Measurements from ENCODE around the gene LRP1-AS.

The LRP1-AS gene

DNA sequence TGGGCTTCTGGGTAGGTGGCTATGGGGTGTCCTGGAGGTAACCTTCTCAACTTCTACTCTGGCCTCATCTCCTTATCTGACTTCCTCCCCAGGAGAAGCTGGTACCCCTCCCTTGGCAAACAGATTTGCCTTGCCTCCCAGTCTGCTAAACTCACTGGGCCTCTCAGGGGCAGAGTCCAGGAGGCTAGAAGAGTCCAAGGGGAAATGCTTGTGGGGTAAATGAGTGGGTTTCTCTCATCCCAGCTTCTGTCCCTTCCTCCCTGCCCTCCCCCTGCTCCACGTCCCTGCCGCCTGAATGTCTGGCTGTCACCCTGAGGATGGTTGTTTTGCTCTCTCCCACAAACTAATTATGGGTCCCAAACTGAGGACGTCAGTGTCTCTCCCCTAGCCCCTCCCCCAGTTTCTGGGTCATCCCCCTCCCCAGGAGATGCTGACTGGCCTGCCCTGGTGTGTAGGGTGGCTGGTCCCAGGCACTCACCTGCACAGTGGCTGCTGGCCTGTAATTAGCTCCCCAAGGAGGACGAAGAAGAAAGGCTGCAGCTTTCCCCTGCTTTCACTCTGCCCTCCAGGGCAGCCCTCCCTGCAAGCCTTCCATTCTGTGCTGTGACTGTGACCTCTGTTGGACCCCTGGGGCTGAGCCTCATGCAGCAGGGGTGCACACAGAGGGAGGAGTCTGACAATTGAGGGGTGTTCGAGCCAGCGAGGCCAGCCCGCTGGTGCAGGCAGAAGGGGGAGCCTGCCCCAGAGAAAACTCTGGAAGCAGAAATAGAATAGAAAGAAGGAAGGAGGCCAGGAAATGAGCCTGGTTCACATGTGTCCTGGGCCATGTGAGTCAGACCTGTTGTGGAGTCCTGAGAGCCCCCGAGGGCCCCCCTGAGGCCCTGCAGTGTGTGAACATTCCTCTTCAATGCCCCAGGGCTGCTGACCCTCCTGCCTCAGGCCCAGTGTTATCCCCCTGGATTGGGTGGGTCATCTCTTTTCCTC is at the start of gene LRP1-AS:
TSS of gene LRP1-AS (minus strand) at position 659 of the 984 bp plus-strand sequence.
- no peak within 1 kb of the TSS for H2AFZ ChIP-seq (ENCODE audit: low read depth, low read length)
- no peaks in the 10 kb centered on the region for H3K4me1 ChIP-seq (ENCODE audit: insufficient read depth, low read length)
- no peak within 1 kb of the TSS for H3K27ac ChIP-seq (ENCODE audit: low read length)
- H3K27me3 ChIP-seq (ENCODE audit: insufficient read depth, low read length, poor library complexity), result no peaks in the 10 kb centered on the region
- ATAC-seq (ENCODE audit: insufficient read depth, low read depth) (no peak), DNase-seq (no peak)
- no peaks in the 10 kb centered on the region for H3K9me3 ChIP-seq (ENCODE audit: insufficient read depth, low read length, severe bottlenecking)
- TF ChIP-seq EZH2 (IDR thresholded peaks at IDR 0.05; ENCODE audit: borderline replicate concordance, low read depth, low read length, severe bottlenecking) (no peak), CTCF (IDR thresholded peaks at IDR 0.05; ENCODE audit: borderline replicate concordance, extremely low read depth, low read length, poor library complexity, severe bottlenecking) (no peak)
- no peak within 1 kb of the TSS for H3K9ac ChIP-seq (ENCODE audit: low read depth, low read length)
- H4K20me1 ChIP-seq (ENCODE audit: insufficient read depth, low read length), result no peaks in the 10 kb centered on the region
- H3K79me2 ChIP-seq (ENCODE audit: insufficient read depth, low read length), result no peaks in the 10 kb centered on the region
- H3K4me2 ChIP-seq (ENCODE audit: insufficient read depth, low read length), result no peak within 1 kb of the TSS
- H3K36me3 ChIP-seq (ENCODE audit: insufficient read depth, low read length), result no peaks in the 10 kb centered on the region
- H3K4me3 ChIP-seq (ENCODE audit: low read depth in 1 of 2, low read length in 2 of 2), result no peak within 1 kb of the TSS

GRCh38 chr12:57196956-57197355 is 49.5 kb upstream of the LRP1-AS start:
- H3K9ac ChIP-seq (ENCODE audit: low read depth, low read length), result no peak overlapping the region
- no peak overlapping the region for H3K4me3 ChIP-seq (ENCODE audit: low read depth in 1 of 2, low read length in 2 of 2)
- DNase-seq, result no peak
- H3K27me3 ChIP-seq (ENCODE audit: insufficient read depth, low read length, poor library complexity), result no peaks in the 10 kb centered on the region
- H4K20me1 ChIP-seq (ENCODE audit: insufficient read depth, low read length), result no peaks in the 10 kb centered on the region; the same call in 1 of the 2 replicates
- TF ChIP-seq CTCF (IDR thresholded peaks at IDR 0.05; ENCODE audit: borderline replicate concordance, extremely low read depth, low read length, poor library complexity, severe bottlenecking) (no peak), EZH2 (IDR thresholded peaks at IDR 0.05; ENCODE audit: borderline replicate concordance, low read depth, low read length, severe bottlenecking) (no peak)
- no peaks in the 10 kb centered on the region for H3K9me3 ChIP-seq (ENCODE audit: insufficient read depth, low read length, severe bottlenecking)
- no peak for ATAC-seq (ENCODE audit: insufficient read depth, low read depth)
- no peak overlapping the region for H3K27ac ChIP-seq (ENCODE audit: low read length)
- H3K4me1 ChIP-seq (ENCODE audit: insufficient read depth, low read length), result no peaks in the 10 kb centered on the region
- no peaks in the 10 kb centered on the region for H3K36me3 ChIP-seq (ENCODE audit: insufficient read depth, low read length)
- no peak overlapping the region for H3K4me2 ChIP-seq (ENCODE audit: insufficient read depth, low read length)
- no peaks in the 10 kb centered on the region for H3K79me2 ChIP-seq (ENCODE audit: insufficient read depth, low read length)
- no peak overlapping the region for H2AFZ ChIP-seq (ENCODE audit: low read depth, low read length)

GRCh38 chr12:57196439-57196838 is 49.0 kb upstream of the LRP1-AS start:
- H3K4me3 ChIP-seq (ENCODE audit: low read depth in 1 of 2, low read length in 2 of 2), result no peak overlapping the region
- H2AFZ ChIP-seq (ENCODE audit: low read depth, low read length), result no peak overlapping the region
- DNase-seq (no peak), ATAC-seq (ENCODE audit: insufficient read depth, low read depth) (no peak)
- H3K4me2 ChIP-seq (ENCODE audit: insufficient read depth, low read length), result no peak overlapping the region
- no peaks in the 10 kb centered on the region for H3K4me1 ChIP-seq (ENCODE audit: insufficient read depth, low read length)
- H3K79me2 ChIP-seq (ENCODE audit: insufficient read depth, low read length), result no peaks in the 10 kb centered on the region
- H3K9ac ChIP-seq (ENCODE audit: low read depth, low read length), result no peak overlapping the region
- no peaks in the 10 kb centered on the region for H3K36me3 ChIP-seq (ENCODE audit: insufficient read depth, low read length)
- no peak for TF ChIP-seq EZH2 (IDR thresholded peaks at IDR 0.05; ENCODE audit: borderline replicate concordance, low read depth, low read length, severe bottlenecking)
- no peak for TF ChIP-seq CTCF (IDR thresholded peaks at IDR 0.05; ENCODE audit: borderline replicate concordance, extremely low read depth, low read length, poor library complexity, severe bottlenecking)
- no peaks in the 10 kb centered on the region for H3K9me3 ChIP-seq (ENCODE audit: insufficient read depth, low read length, severe bottlenecking)
- no peak overlapping the region for H3K27ac ChIP-seq (ENCODE audit: low read length)
- no peaks in the 10 kb centered on the region for H3K27me3 ChIP-seq (ENCODE audit: insufficient read depth, low read length, poor library complexity)
- H4K20me1 ChIP-seq (ENCODE audit: insufficient read depth, low read length), result no peaks in the 10 kb centered on the region; the same call in 1 of the 2 replicates

Measured in DND-41 (cell line).